ENCODE results near the gene TASL. TPM values are rescaled to one million over a fixed set of nuclear protein-coding genes. Genes with fewer than 3 reads are reported as not detected.

TASL gene, protein sequence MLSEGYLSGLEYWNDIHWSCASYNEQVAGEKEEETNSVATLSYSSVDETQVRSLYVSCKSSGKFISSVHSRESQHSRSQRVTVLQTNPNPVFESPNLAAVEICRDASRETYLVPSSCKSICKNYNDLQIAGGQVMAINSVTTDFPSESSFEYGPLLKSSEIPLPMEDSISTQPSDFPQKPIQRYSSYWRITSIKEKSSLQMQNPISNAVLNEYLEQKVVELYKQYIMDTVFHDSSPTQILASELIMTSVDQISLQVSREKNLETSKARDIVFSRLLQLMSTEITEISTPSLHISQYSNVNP
- not detected in 2 replicates for total RNA-seq

GRCh38 chrX:30577362-30577991 lies at the start of gene TASL:
TASL (minus strand) TSS chrX:30577766; CDS start chrX:30560355, 17,411 bp downstream.

Other genes with a start within 250 kb of the TASL start
- gene GK, start 75.7 kb upstream of the TASL start, total RNA-seq: 21.6 and 24.3 TPM in 2 replicates